IMR-90 (cell line): Measurements from ENCODE around the gene ZBTB44. TPM values are rescaled to one million over a fixed set of nuclear protein-coding genes. Genes with fewer than 3 reads are reported as not detected.

Source experiments
- ATAC-seq: fragments of 200-7000 bp; cut with Tn5 transposase; 2 replicates; pipeline ENCODE4 v1.9.1; 2020; ENCODE audit warnings: low read depth, mild to moderate bottlenecking, moderate library complexity
- BruUV-seq: library from RNA; stranded (reverse); fragments of 400-500 nt; replicated peaks from 2 replicates; lab custom pipeline; 2021; lab: Mats Ljungman, UMichigan
- CTCF ChIA-PET: fragments of 300-600 bp; formaldehyde crosslinking; extraction: SDS; loops from one replicate; lab custom pipeline; 2021; ENCODE audit warnings: antibody characterized with exemption; lab: Yijun Ruan, JAX
- POLR2A ChIA-PET: fragments of 300-600 bp; sonication (Branson Sonifier 250); formaldehyde crosslinking; loops from one replicate; lab custom pipeline; 2022; ENCODE audit warnings: antibody characterized with exemption; ENCODE audit not compliant: unreplicated experiment; lab: Charles Lee
- DNase-seq: peaks from one replicate; pipeline ENCODE4 v3.0.0; 2013
- H2AFZ ChIP-seq: replicated peaks from 2 replicates; pipeline ENCODE3; 2013; ENCODE audit warnings: low read length, mild to moderate bottlenecking; ENCODE audit not compliant: poor library complexity
- H2AK5ac ChIP-seq: 2 replicates; pipeline ENCODE4 v1.6.1; 2013; ENCODE audit warnings: low read depth, low read length, inconsistent platforms
- H2AK9ac ChIP-seq: replicated peaks from 2 replicates; pipeline ENCODE3; 2013; ENCODE audit warnings: mild to moderate bottlenecking, low read depth, low read length, moderate library complexity; ENCODE audit not compliant: poor library complexity
- H2BK120ac ChIP-seq: 2 replicates; pipeline ENCODE4 v1.6.1; 2013; ENCODE audit warnings: low read depth, low read length, inconsistent platforms
- H2BK15ac ChIP-seq: 3 replicates; pipeline ENCODE4 v1.6.1; 2013; ENCODE audit warnings: low read depth, low read length, inconsistent platforms
- H2BK20ac ChIP-seq: 2 replicates; pipeline ENCODE4 v1.6.1; 2013; ENCODE audit warnings: low read depth, mild to moderate bottlenecking, inconsistent platforms, low read length, moderate library complexity
- H2BK5ac ChIP-seq: 2 replicates; pipeline ENCODE4 v1.6.1; 2013; ENCODE audit warnings: mild to moderate bottlenecking, low read depth, low read length, inconsistent platforms; ENCODE audit not compliant: poor library complexity, severe bottlenecking
- H3K14ac ChIP-seq: replicated peaks from 2 replicates; pipeline ENCODE4 v1.6.1; 2013; ENCODE audit warnings: low read depth, low read length, inconsistent platforms
- H3K18ac ChIP-seq: 2 replicates; pipeline ENCODE4 v1.6.1; 2013; ENCODE audit warnings: low read depth, low read length, control low read depth
- H3K23ac ChIP-seq: 2 replicates; pipeline ENCODE4 v1.6.1; 2013; ENCODE audit warnings: low read depth, low read length, inconsistent platforms
- H3K27ac ChIP-seq: 2 replicates; pipeline ENCODE4 v1.5.1; 2013; ENCODE audit warnings: mild to moderate bottlenecking, control low read depth, low read length; ENCODE audit not compliant: insufficient read depth
- H3K27me3 ChIP-seq: 2 replicates; pipeline ENCODE4 v1.6.1; 2013; ENCODE audit warnings: low read length; ENCODE audit not compliant: control insufficient read depth, insufficient read depth
- H3K36me3 ChIP-seq: 2 replicates; pipeline ENCODE4 v1.6.1; 2013; ENCODE audit warnings: low read length, mixed read lengths; ENCODE audit not compliant: control insufficient read depth, insufficient read depth
- H3K4ac ChIP-seq: 2 replicates; pipeline ENCODE4 v1.6.1; 2013; ENCODE audit warnings: low read depth, low read length, inconsistent platforms
- H3K4me1 ChIP-seq: 2 replicates; pipeline ENCODE4 v1.6.1; 2013; ENCODE audit warnings: low read length, mixed read lengths; ENCODE audit not compliant: control insufficient read depth, insufficient read depth
- H3K4me2 ChIP-seq: 2 replicates; pipeline ENCODE4 v1.6.1; 2013; ENCODE audit warnings: low read depth, mild to moderate bottlenecking, control low read depth, low read length, moderate library complexity
- H3K4me3 ChIP-seq: 2 replicates; pipeline ENCODE4 v1.5.1; 2013; ENCODE audit warnings: low read depth, mild to moderate bottlenecking, control low read depth, low read length, moderate library complexity; ENCODE audit not compliant: insufficient read depth
- H3K56ac ChIP-seq: 2 replicates; pipeline ENCODE4 v1.6.1; 2013; ENCODE audit warnings: low read length, inconsistent platforms; ENCODE audit not compliant: insufficient read depth; ENCODE audit errors: extremely low read depth
- H3K79me1 ChIP-seq, 2 experiments: 2 replicates each; pipeline ENCODE4 v1.6.1; 2013; ENCODE audit warnings: low read length in 2 of 2, inconsistent platforms in 1 of 2, low read depth in 1 of 2
- H3K9ac ChIP-seq: 2 replicates; pipeline ENCODE4 v1.6.1; 2013; ENCODE audit warnings: low read depth, low read length, control low read depth
- H3K9me1 ChIP-seq: 2 replicates; pipeline ENCODE4 v1.6.1; 2013; ENCODE audit warnings: low read length, inconsistent platforms; ENCODE audit not compliant: insufficient read depth
- H3K9me3 ChIP-seq: 2 replicates; pipeline ENCODE4 v1.6.1; 2013; ENCODE audit warnings: low read length; ENCODE audit not compliant: control insufficient read depth, insufficient read depth
- H4K20me1 ChIP-seq: 2 replicates; pipeline ENCODE4 v1.6.1; 2013; ENCODE audit warnings: low read length, inconsistent platforms; ENCODE audit not compliant: insufficient read depth
- H4K5ac ChIP-seq: 2 replicates; pipeline ENCODE4 v1.6.1; 2013; ENCODE audit warnings: mild to moderate bottlenecking, low read depth, low read length, control low read depth
- H4K8ac ChIP-seq, 2 experiments: 2 replicates each; pipeline ENCODE4 v1.6.1; 2013; ENCODE audit warnings: low read depth in 2 of 2, low read length in 2 of 2, control low read depth in 1 of 2, inconsistent platforms in 1 of 2
- H4K91ac ChIP-seq: 2 replicates; pipeline ENCODE4 v1.6.1; 2013; ENCODE audit warnings: low read depth, low read length, inconsistent platforms; ENCODE audit not compliant: insufficient read depth
- BHLHE40 ChIP-seq: fragments of 150-350 bp; IDR thresholded peaks from 2 replicates; pipeline ENCODE4 v1.6.1; 2016; ENCODE audit warnings: mild to moderate bottlenecking, low read depth, low read length
- CEBPB ChIP-seq: IDR thresholded peaks from 2 replicates; pipeline ENCODE4 v1.6.1; 2012; ENCODE audit warnings: low read depth, low read length, improper control_type of control experiment
- CTCF ChIP-seq: conservative IDR thresholded peaks from 2 replicates; pipeline ENCODE4 v1.5.1; 2012; ENCODE audit warnings: mild to moderate bottlenecking, low read depth, low read length, improper control_type of control experiment
- ELK1 ChIP-seq: fragments of 150-350 bp; IDR thresholded peaks from 2 replicates; pipeline ENCODE4 v1.6.1; 2016; ENCODE audit warnings: low read depth, mild to moderate bottlenecking, low read length, moderate library complexity, borderline replicate concordance
- FOS ChIP-seq: fragments of 150-350 bp; IDR thresholded peaks from 2 replicates; pipeline ENCODE4 v1.6.1; 2016; ENCODE audit warnings: low read depth, low read length
- MAFK ChIP-seq: IDR thresholded peaks from 2 replicates; pipeline ENCODE4 v1.6.1; 2012; ENCODE audit warnings: low read depth, low read length, improper control_type of control experiment
- MAZ ChIP-seq: IDR thresholded peaks from 2 replicates; pipeline ENCODE4 v1.6.1; 2012; ENCODE audit warnings: low read depth, mild to moderate bottlenecking, low read length, improper control_type of control experiment, moderate library complexity, borderline replicate concordance
- MXI1 ChIP-seq: IDR thresholded peaks from 2 replicates; pipeline ENCODE4 v1.6.1; 2012; ENCODE audit warnings: low read depth, mild to moderate bottlenecking, low read length, moderate library complexity, borderline replicate concordance
- NFE2L2 ChIP-seq: fragments of 150-350 bp; IDR thresholded peaks from 2 replicates; pipeline ENCODE4 v1.6.1; 2016; ENCODE audit warnings: low read depth, mild to moderate bottlenecking, low read length
- POLR2A ChIP-seq: IDR thresholded peaks from 2 replicates; pipeline ENCODE4 v1.6.1; 2012; ENCODE audit warnings: mild to moderate bottlenecking, low read depth, low read length
- RAD21 ChIP-seq: IDR thresholded peaks from 2 replicates; pipeline ENCODE4 v1.6.1; 2012; ENCODE audit warnings: low read length, improper control_type of control experiment
- RCOR1 ChIP-seq: IDR thresholded peaks from 2 replicates; pipeline ENCODE4 v1.6.1; 2012; ENCODE audit warnings: mild to moderate bottlenecking, low read length, improper control_type of control experiment; ENCODE audit not compliant: insufficient replicate concordance
- RFX5 ChIP-seq: IDR thresholded peaks from 2 replicates; pipeline ENCODE4 v1.8.0; 2012; ENCODE audit warnings: low read depth, mild to moderate bottlenecking, low read length, moderate library complexity
- SMC3 ChIP-seq: fragments of 150-350 bp; IDR thresholded peaks from 2 replicates; pipeline ENCODE4 v1.6.1; 2016; ENCODE audit warnings: low read depth, mild to moderate bottlenecking, antibody characterized with exemption, low read length, moderate library complexity
- USF2 ChIP-seq: fragments of 150-350 bp; IDR thresholded peaks from 2 replicates; pipeline ENCODE4 v1.6.1; 2017; ENCODE audit warnings: mild to moderate bottlenecking, antibody characterized with exemption, low read length, low read depth
- WGBS, 2 experiments: methylation state at CpG; one replicate each; pipeline versions ENCODE4 v1.1.5 to v1.1.7; 2013; ENCODE audit warnings: missing lambda C conversion rate in 2 of 2; ENCODE audit not compliant: insufficient read length in 1 of 2; ENCODE audit errors: extremely low coverage in 2 of 2; 5-methylcytosine and 5-hydroxymethylcytosine counted together
- dilution Hi-C: fragments of 300-500 bp; cut with HindIII; formaldehyde crosslinking; loops from one replicate; pipeline ENCODE4 v1.14.3; 2018; ENCODE audit warnings: low sequenced_read_pairs; ENCODE audit not compliant: unreplicated experiment
- in situ Hi-C: fragments of 300-500 bp; cut with MboI; formaldehyde crosslinking; loops from 3 replicates; pipeline ENCODE4 v1.14.3; 2019; ENCODE audit warnings: low sequenced_read_pairs, inconsistent platforms, mixed read lengths
- intact Hi-C: fragments of 100-400 bp; cut with micrococcal nuclease; formaldehyde crosslinking; loops from 2 replicates; pipeline ENCODE4 v1.10.0; 2022
- polyA plus RNA-seq, 3 experiments: library from polyadenylated mRNA; depleted of rRNA; stranded (reverse); fragments of >200 nt; gene quantifications; 2 replicates each; pipeline ENCODE4 v1.2.3, GENCODE V29; 2012; ENCODE audit warnings: low replicate concordance in 1 of 3
- total RNA-seq: library from RNA; depleted of rRNA; stranded (reverse); fragments of >200 nt; gene quantifications from 2 replicates; pipeline ENCODE4 v1.2.3, GENCODE V29; 2012

Gene ZBTB44
- total and polyA plus RNA-seq, 2 of the 4 experiments (the other 2 are of a cell fraction) = 6.9 to 23.3 TPM

- Histone ChIP-seq H3K4me1 (no peaks in the 10 kb centered on the region), H3K36me3 (no peaks in the 10 kb centered on the region), H3K14ac (no peak overlapping the region), H2AK9ac (no peak overlapping the region), H3K23ac (no peak overlapping the region), H3K18ac (no peak overlapping the region), H4K20me1 (no peaks in the 10 kb centered on the region), H2BK120ac (no peak overlapping the region), H2BK5ac (no peak overlapping the region), H3K56ac (no peak overlapping the region), H3K79me1 (no peaks in the 10 kb centered on the region), H3K27ac (no peak overlapping the region), H3K9me1 (no peaks in the 10 kb centered on the region), H2BK15ac (no peak overlapping the region), H4K5ac (no peak overlapping the region), H3K4me2 (no peak overlapping the region), H3K4me3 (no peak overlapping the region), H4K8ac (no peak overlapping the region), H3K9me3 (no peaks in the 10 kb centered on the region), H3K9ac (no peak overlapping the region), H2BK20ac (no peak overlapping the region), H2AFZ (no peak overlapping the region), H2AK5ac (no peak overlapping the region), H3K4ac (no peak overlapping the region), H3K27me3 (peaks cover 37% of the 10 kb centered on the region), H4K91ac (no peak overlapping the region)
- DNase-seq (no peak), ATAC-seq (no peak)
- in situ Hi-C loops = loop anchor here (10.0 to 25.0 kb wide), 2 partner anchors 178 to 685 kb away; no protein-coding TSS in a partner anchor
- BruUV-seq = no TSS peak
- 85% methylated on average over 22 of the region's 53 CpGs; no CpG with 5 or more reads in 1 of the 2 experiments for WGBS, 2 experiments
- intact Hi-C loops = no loop called here
- dilution Hi-C loops = no loop called here
- ChIA-PET POLR2A (no interaction called here), CTCF (interaction anchor here (0.6 kb wide), 1 partner anchor 8 kb away, joined by 3 read pairs; no protein-coding TSS in a partner anchor)
- no peak for TF ChIP-seq RAD21
- no peak for TF ChIP-seq ELK1
- TF ChIP-seq RCOR1 = no peak
- no peak for TF ChIP-seq MAZ
- no peak for TF ChIP-seq USF2
- TF ChIP-seq NFE2L2 = no peak
- TF ChIP-seq POLR2A = no peak
- no peak for TF ChIP-seq RFX5
- TF ChIP-seq MXI1 = no peak
- TF ChIP-seq MAFK = no peak
- TF ChIP-seq BHLHE40 = no peak
- no peak for TF ChIP-seq SMC3
- TF ChIP-seq CEBPB = no peak
- TF ChIP-seq FOS = no peak
- TF ChIP-seq CTCF = no peak
Measured at GRCh38 chr11:130209128-130209932, 105.4 kb downstream of the ZBTB44 start.
